CMK (cell line): Measurements from ENCODE around the gene HOXC4.
"Not testable (repeated sequence)": the region's sequence is repeated elsewhere in the genome, so short reads cannot be mapped to it uniquely, and the experiment has no call there.

ENCODE experiments used
- DNase-seq: peaks from one replicate; pipeline ENCODE4 v3.0.0-alpha.2; 2010; ENCODE audit warnings: low read depth

Gene HOXC4

DNA sequence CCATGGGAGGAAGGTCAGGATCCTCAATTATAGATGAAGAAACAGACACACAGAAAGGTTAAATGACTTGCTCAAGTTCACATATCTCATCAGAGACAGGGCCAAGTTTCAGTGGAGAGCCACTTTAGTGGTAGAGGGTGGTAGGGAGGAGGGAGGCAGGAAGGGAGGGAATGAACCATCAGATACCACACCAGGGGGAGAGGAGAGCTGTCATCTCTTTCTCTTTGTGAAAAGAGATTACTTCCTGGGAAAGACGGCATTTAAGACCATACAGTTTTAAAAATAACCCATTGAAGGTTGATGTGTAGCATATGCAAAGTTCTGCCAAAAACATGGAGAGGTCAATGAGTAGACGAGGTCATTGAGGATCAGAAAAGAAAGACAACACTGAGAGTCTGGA lies 39.3 kb downstream of the HOXC4 start:
- not testable (repeated sequence) for DNase-seq

- DNase-seq, result not testable (repeated sequence)
These were observed 42.3 kb downstream of the HOXC4 start for GRCh38 chr12:54095928-54096327.

GRCh38 chr12:54098644-54099043 lies 45.0 kb downstream of the HOXC4 start:
- not testable (repeated sequence) for DNase-seq

GRCh38 chr12:54100588-54100987 lies 47.0 kb downstream of the HOXC4 start:
- not testable (repeated sequence) for DNase-seq

DNA sequence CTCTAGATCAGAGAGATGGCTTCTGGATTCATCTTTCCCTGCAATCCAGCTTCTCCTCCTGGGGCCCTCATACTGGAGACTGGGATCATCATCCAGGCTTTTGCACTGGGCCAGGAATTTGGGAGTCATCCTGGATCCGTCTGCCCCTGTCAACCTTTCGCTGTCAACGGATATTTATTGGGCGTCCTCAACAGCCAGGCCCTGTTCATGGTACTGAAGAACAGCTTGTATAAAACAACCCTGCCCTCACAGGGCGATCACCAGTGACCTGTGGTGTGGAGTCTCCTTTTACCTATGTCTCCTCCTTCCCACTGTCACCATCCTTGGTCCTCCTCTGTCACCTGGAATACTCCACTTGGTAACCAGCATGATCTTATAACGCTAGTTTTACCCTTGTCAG lies 48.6 kb downstream of the HOXC4 start:
- not testable (repeated sequence) for DNase-seq

GRCh38 chr12:54103827-54104226 lies 50.2 kb downstream of the HOXC4 start:
- DNase-seq, result not testable (repeated sequence)
